GM23248 (cell line): Measurements from ENCODE around the gene KCNA10.

Source experiments
- EZH2 ChIP-seq: fragments of 200-600 bp; sonication (generic); IDR thresholded peaks from 2 replicates; pipeline ENCODE4 v1.6.1; 2018; ENCODE audit warnings: antibody characterized with exemption, mild to moderate bottlenecking; ENCODE audit not compliant: insufficient read depth, poor library complexity, severe bottlenecking
- EZH2phosphoT487 ChIP-seq: fragments of 200-600 bp; sonication (generic); IDR thresholded peaks from 2 replicates; pipeline ENCODE4 v1.6.1; 2018; ENCODE audit warnings: antibody characterized with exemption, moderate library complexity, mild to moderate bottlenecking, low read depth; ENCODE audit not compliant: insufficient read depth

DNA sequence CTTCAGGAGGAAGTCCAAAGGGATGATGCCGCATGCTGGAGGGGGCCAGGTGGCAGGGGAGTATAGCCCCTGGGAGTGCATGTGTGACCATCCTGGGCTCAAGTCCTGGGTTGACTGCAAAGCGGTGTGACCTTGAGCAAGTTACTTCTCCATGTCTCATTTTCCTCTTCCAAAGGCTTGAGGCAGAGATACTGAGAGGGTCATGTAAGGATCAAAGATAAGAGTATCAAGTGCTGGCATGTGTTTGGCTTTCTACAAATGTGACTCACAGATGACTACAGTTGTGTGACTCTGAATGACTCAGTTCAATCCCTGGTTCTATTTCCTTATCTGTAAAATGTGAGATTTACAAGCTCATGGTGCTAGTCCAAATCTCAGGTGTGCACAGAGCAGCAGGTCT lies 41.9 kb downstream of the KCNA10 start:
- TF ChIP-seq EZH2: no peak
- TF ChIP-seq EZH2phosphoT487: no peak
